Activated T-helper 9 cell treated with anti-CD3 and anti-CD28 coated beads, Interleukin-2, amount 50 U/mL, for 16 hours (primary cell): ENCODE data around the gene BOC.

ENCODE experiments used
- DNase-seq: peaks from one replicate; pipeline ENCODE4 v3.0.0-alpha.2; 2020; ENCODE audit warnings: low read depth

The BOC gene

GRCh38 chr3:113252553-113252952, 41.2 kb downstream of the BOC start:
- no peak for DNase-seq

GRCh38 chr3:113253702-113254101, 42.3 kb downstream of the BOC start:
- no peak for DNase-seq

DNA sequence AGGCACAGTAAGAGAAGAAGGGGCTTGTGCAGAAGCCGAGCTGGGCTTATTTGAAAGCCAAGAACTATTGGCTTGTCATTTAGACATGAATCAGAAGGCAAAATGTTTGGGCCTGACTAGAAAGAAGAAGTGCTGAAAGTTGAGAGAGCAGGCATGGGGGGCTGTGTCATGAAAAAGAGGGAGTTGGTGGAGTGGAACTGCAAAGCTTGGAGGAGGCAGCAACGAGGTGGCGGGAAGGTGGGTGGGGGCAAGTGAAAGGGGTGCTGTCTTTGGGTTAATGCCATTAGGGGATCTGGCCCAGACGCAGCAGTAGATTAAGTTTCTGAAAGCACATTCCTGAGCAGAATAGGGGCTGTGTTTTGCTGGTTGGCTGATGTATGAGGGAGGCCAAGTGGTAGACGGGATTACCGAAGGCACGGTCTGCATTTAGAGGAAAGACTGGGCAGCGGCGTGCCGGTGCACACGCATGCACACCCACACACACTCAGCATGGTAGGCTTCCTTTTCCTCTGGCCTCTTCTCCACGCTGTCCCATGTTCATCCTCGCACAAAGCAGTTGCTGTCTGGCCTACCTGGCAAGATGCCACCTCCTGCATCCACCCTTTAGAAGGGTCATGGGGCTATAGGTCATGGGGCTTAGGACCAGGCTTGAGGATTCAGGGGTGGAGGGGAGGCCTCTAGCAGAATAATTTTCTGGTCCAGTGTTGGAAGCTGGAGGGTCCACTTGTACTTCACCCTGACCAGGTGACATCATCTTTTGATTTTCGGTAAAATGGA, 43.0 kb downstream of the BOC start:
- no peak for DNase-seq

GRCh38 chr3:113255100-113255853, 43.9 kb downstream of the BOC start:
- no peak for DNase-seq

- DNase-seq, result no peak
Measured at GRCh38 chr3:113255854-113256615, 44.7 kb downstream of the BOC start.

DNA sequence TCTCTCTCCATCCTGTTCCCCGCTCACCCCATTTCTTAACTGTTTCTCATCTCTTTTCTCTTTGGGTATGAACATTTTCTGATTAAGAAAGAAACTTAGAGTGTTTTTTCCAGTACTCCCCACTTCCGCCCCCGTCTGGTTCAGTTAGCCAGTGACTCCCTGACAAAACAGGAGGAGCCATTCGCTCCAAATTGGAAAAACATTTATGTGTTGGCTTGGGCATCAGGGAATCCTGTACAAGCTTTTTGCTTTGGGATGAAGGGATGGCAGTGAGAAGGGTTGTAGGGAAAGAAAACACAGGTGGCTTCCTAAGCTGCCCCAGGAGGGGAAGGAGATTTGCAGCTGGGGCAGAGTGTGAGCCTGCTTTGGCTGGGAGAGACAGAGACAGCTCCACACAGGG, 47.0 kb downstream of the BOC start:
- DNase-seq, result no peak

- no peak for DNase-seq
Measured at GRCh38 chr3:113259196-113259595, 47.8 kb downstream of the BOC start.

DNA sequence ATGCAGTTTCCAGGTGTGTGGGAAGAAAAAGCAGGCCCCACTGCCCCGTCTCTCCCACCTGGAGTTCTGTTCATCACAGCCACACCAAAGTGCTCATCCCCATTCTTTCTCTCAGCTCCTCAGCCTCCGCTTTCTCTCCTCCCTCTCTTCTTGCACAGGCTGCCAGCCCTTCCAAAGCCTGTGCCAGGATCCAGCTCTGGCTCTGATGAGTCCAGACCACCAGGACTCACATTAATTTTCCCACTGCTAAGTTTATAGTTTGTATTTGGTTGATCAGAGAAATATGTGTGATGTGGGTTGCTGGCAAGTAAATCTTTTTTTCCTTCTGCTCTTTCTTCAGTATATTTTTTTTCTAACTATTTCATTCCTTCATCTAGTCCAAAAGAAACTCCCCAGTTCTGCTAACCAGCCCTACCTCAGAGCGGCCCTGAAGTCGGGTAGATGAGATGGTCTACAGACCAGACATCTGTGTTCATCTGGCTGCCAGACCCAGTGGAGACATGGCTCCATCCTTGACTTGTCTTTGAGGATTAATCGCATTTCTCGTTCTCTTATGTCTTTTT, 49.8 kb downstream of the BOC start:
- DNase-seq, result no peak

- no peak for DNase-seq
Measured at GRCh38 chr3:113261626-113262303, 50.4 kb downstream of the BOC start.

GRCh38 chr3:113262304-113262665, 50.9 kb downstream of the BOC start:
- no peak for DNase-seq

- DNase-seq, result no peak
Measured at GRCh38 chr3:113263020-113263419, 51.7 kb downstream of the BOC start.

- DNase-seq, result no peak
Measured at GRCh38 chr3:113263778-113264177, 52.4 kb downstream of the BOC start.

DNA sequence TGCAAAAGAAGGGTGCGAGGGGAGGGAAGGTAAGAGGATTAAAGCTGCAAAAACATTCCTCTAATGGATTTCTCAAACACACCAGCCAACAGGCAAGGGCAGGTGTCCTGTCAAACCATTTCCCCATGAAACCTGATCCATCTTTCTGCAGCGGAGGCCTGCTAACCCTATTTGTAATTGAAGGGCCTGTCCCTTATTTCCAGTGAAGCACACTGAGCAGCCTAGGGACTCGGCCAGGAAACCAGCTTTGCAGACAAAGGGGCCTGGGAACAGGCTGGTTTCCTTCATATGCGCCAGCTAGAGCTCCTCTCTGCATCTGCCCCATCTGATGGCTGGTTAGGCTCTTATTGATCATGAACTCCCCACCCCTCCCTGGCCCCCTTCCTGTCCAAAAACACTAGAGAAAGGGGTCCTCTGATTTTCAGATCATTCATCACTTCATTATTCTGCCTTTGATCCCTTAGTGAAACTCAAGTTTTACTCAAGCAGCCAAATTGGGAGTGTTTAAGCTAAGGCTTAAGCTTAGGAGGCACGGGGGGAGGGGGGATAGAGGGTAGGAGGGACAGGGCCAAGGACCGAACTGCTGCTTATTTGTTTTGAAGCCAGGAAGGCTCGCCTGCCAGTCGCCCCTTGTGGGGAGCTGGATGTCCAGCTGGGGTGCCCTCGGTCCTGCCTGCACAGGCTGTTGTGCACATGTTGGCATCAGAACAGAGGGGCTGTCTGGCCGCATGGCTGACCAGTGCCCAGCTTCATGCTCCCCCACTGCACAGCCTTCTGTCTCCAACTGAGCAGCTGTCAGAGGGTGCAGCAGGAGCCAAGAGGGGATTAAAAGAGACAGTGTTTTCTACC, 53.1 kb downstream of the BOC start:
- DNase-seq, result no peak

- no peak for DNase-seq
Measured at GRCh38 chr3:113265231-113265630, 53.9 kb downstream of the BOC start.

GRCh38 chr3:113266738-113267137, 55.4 kb downstream of the BOC start:
- DNase-seq, result no peak

DNA sequence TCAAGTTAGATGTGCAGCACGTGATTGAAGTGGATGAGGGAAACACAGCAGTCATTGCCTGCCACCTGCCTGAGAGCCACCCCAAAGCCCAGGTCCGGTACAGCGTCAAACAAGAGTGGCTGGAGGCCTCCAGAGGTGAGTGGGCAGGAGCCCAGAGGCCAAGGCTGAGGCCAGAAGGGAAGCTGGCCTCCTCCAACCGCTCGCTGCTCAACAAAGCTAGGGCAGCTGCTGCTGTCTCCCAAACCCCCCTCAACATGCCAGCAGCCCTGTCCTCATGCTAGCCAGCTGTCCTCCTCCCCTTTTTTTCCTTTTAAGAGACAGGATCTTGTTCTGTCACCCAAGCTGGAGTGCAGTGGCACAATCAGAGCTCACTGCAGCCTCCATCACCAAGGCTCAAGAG, 57.0 kb downstream of the BOC start:
- DNase-seq, result no peak

DNA sequence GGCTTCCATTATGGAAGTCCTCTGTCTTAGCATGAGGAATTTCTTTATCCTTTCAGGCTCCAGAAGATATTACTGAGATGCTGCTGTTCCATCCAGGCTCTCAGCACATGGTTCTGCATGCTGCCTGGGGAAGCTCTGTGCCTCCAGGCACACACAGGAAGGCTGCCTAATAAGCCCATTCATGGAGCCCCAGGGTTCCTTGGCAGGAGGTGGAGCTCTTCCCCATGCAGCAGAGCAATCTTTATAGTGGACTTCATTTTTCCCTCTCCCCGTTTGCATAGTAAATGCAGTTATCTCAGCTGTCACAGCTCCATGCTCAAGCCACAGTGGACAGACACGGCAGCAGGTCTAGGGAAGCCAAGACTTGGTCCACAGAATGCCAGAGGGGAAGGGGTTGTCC, 57.6 kb downstream of the BOC start:
- DNase-seq, result no peak

DNA sequence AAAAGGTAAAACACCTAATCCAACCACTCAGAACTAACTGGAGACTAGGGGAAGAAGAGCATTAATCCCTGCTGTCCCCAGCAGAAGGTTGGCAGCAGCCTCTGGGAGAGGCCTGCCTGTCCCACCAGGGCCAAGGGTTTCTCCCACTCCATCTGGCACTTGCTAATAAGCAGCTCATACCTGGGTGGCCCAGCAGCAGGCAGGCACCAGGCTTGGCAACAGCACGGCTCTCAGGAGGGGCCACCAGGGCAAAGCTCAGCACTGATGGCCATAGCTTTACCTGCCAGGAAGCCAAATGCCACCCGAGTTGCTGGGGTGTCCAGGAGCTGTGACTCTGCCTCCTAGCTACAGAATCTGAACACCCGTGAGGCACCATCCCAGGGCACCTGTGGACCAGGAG, 58.3 kb downstream of the BOC start:
- DNase-seq, result no peak

DNA sequence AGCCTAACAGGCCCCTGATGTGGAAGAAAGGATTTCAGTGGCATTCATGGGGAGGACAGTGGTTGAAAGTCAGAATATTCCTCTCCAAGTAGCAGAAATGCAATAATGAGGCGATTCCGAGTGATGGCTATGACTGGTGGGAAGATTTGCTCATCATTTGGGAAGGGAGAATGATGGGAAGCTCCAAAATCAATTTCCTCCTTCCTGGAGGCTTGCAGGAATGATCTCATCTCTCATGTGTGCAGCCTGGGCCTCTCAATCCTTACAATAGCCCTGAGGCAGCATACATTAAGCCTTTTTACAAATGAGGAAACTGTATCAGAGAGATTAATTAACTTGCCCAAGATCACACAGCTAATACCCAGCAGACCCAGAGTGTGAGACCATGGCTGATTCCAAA, 58.7 kb downstream of the BOC start:
- no peak for DNase-seq

DNA sequence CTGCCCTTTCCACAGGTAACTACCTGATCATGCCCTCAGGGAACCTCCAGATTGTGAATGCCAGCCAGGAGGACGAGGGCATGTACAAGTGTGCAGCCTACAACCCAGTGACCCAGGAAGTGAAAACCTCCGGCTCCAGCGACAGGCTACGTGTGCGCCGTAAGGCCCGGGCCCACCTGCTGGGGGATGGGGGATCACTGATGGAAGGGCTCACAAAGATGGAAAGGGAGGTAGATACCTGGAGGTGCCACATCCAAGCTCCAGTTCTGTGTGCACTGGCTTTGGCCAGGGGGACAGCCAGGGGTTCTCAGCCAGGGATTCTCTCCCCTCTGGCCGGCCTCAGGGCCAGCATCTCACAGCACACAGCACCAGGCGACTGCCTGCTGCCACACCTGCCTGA, 59.4 kb downstream of the BOC start:
- DNase-seq, result no peak

GRCh38 chr3:113271189-113271588, 59.8 kb downstream of the BOC start:
- no peak for DNase-seq
